ENCODE results near the gene ZNF283.

ZNF283 gene

DNA sequence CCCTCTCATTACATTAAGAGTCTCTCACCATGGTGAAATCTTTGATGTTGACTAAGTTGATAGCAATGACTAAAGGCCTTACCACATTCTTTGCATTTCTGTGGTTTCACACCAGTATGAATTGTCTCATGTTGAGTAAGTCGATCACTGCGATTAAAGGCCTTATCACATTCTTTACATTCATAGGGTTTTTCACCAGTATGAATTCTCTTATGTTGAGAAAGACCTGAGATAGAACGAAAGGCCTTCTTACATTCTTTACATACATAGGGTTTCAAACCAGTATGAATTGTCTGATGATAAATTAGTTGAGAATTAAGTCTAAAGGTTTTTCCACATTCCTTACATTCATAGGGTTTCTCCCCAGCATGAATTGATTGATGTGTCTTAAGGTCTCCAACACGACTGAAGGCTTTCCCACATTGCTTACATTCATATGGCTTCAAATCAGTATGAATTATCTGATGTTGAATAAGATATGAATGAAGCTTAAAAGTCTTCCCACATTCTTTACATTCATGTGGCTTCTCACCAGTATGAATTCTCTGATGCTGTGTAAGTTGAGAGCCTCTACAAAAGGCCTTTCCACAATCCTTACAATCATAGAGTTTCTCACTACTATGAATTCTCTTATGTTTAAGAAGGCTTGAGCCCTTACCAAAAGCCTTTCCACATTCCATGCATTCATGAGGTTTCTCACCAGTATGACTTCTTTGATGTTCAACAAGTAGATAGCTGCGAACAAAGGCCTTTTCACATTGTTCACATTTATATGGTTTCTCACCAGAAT is 45.6 kb downstream of the ZNF283 start:
- no peak for DNase-seq

DNA sequence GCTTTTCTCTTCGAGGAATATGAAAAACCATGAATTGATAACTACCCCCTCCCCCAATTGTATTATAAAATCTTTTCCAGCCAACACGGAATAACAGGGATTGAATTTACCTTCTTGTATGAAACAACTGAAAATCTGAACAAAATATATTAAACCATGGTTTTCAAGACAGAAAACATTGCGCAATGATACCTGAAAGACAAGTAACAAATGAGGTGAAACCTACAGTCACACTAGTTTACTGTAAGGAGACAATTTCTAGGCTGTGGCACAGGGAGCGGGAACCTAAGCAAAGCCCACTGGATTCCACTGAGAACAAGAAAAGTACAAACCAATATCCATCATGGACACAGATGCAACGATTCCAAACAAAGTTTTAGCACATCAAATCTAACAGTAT is 53.4 kb downstream of the ZNF283 start:
- no peak for DNase-seq

DNA sequence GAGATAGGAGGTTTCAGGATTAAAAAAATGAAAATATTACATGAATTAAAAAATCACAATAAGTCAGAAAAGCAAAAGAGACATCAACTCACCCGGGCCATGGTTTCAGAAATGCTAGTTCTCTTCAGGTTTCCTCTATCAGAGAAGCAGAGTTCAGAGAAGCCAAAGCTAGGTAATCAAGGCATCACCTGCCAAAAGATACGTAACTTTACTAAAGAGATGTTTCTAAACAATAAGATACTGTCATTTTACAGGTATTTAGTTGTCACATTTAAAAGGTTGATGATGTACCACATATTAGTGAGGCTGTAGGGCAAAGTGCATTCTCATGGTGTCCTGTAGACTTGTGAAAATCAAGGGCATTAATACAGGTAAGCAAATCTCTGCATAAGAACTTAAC is 56.7 kb downstream of the ZNF283 start, which contains the start of gene ZNF404:
Gene ZNF404, minus strand, starts transcription at position 101 of the 400 bp plus-strand sequence.
- DNase-seq: no peak

GRCh38 chr19:43895727-43896308 is 68.7 kb downstream of the ZNF283 start:
- no peak for DNase-seq
